ENCODE data around the gene TMEM203.

Gene TMEM203

DNA sequence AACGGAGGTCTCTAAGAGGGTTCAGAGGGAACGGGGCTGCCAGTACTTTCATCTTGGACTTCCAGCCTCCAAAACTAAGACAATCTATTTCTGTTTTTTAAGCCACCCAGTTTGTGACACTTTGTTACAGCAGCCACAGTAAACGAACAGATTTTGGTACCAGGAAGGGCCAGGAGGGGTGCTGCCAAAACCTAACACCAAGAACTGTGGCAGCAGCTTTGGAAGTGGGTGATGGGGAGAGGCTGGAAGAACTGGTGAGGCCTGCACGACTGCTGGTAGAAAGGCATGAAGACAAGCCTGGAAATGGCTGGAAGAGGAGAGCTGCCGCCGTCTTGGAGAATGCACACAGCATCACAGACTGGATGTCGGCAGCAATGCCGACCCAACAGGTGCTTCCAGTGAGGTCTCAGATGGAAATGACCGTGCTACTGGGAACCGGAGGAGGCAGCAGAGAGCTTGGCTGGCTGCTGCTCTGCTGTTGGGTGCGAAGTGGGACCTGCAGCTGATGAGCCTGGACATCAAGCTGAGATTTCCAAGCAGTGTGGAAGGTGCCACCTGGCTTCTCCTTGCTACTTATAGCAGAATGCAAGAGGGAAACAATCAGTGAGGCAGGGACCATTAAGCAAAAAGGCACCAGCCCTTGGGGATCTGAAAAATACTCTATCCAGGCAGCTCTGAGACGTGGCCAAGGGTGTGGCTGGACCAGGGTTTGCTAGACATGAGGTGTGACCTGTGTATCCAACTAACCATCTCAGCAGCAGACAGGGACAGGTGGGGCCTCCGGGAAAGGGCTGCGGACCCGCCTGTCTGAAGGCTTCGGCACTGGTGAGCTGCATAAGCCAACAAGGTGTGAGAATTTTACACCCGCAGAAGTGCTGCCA, 28.9 kb downstream of the TMEM203 start:
- no peak overlapping the region for H3K4me3 ChIP-seq (ENCODE audit: low read length)
- H3K36me3 ChIP-seq (ENCODE audit: control insufficient read depth, insufficient read depth, low read length, severe bottlenecking) = peaks cover 33% of the 10 kb centered on the region
- no peaks in the 10 kb centered on the region for H3K9me3 ChIP-seq (ENCODE audit: control insufficient read depth, low read length)
- peaks cover 18% of the 10 kb centered on the region for H3K27me3 ChIP-seq (replicated peaks; ENCODE audit: control insufficient read depth, insufficient read depth, low read length)
- H3K9ac ChIP-seq (ENCODE audit: low read length) = no peak overlapping the region
- H3K4me1 ChIP-seq (ENCODE audit: control insufficient read depth, insufficient read depth, low read length) = peaks cover 6% of the 10 kb centered on the region
- peak; percentile 21 for DNase-seq (ENCODE audit: low read depth)

DNA sequence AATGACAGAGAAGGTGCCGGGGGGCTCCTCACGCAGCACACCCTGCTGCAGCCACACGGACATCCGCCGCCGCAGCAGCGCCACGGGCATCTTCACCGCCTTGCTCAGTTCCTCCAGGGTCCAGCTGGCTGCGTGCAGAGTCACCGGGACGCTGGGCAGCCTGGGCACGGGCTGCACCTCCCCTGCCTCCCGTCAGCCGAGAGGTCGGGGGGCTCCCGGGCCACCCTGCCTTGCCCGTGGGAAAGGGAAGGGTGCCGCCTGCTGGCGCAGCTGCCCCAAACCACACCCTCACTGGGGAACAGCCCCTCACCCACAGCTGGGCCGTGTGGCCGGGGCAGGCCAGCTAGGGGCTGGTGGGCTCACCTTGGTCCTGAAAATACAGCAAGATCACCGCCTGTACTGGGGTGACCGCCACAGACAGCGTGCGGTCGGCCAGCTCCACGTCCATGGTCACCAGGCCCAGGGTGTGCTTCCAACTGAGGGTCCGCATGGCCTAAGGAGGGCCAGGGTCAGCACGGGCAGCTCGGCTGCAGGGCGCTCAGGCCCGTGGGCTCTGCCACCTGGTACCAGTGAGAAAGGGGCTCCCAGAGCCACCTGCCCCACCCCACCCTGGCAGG, 30.0 kb downstream of the TMEM203 start:
- Histone ChIP-seq H3K4me1 (ENCODE audit: control insufficient read depth, insufficient read depth, low read length) (peaks cover 6% of the 10 kb centered on the region), H3K9ac (ENCODE audit: low read length) (no peak overlapping the region), H3K9me3 (ENCODE audit: control insufficient read depth, low read length) (no peaks in the 10 kb centered on the region), H3K4me3 (ENCODE audit: low read length) (no peak overlapping the region), H3K36me3 (ENCODE audit: control insufficient read depth, insufficient read depth, low read length, severe bottlenecking) (peaks cover 22% of the 10 kb centered on the region), H3K27me3 (replicated peaks; ENCODE audit: control insufficient read depth, insufficient read depth, low read length) (peaks cover 26% of the 10 kb centered on the region)
- DNase-seq (ENCODE audit: low read depth) = no peak

DNA sequence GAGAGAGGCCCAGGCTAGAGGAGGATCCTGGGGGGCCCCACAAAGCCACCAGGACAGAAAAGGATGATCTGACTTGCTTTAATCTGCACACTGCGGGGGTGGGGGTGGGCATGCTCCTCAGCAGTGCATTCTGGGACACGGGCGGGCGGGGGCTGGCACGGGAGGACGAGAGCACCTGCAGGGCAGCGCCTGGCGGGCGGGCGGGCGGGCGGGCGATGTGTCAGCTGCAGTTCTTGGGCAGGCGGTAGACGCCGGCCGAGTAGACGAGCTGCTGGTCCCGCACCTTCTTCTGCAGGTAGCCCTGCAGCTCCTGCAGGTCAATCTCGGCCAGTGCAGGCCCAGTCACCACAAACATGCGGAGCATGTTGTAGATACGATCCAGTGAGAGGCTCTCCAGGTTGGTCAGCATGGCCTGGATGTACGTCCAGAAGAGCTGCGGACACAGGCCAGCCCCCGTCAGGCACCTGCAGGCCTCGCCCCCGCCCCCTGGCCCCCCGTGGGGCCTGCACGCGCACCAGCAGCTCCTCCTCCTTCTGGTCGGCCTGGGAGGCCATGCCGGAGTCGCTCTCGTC, 30.6 kb downstream of the TMEM203 start:
- no peak overlapping the region for H3K4me3 ChIP-seq (ENCODE audit: low read length)
- H3K9me3 ChIP-seq (ENCODE audit: control insufficient read depth, low read length) = no peaks in the 10 kb centered on the region
- peaks cover 29% of the 10 kb centered on the region for H3K27me3 ChIP-seq (replicated peaks; ENCODE audit: control insufficient read depth, insufficient read depth, low read length)
- H3K4me1 ChIP-seq (ENCODE audit: control insufficient read depth, insufficient read depth, low read length) = peaks cover 6% of the 10 kb centered on the region
- H3K9ac ChIP-seq (ENCODE audit: low read length) = no peak overlapping the region
- DNase-seq (ENCODE audit: low read depth) = no peak
- peaks cover 16% of the 10 kb centered on the region for H3K36me3 ChIP-seq (ENCODE audit: control insufficient read depth, insufficient read depth, low read length, severe bottlenecking)

- peaks cover 29% of the 10 kb centered on the region for H3K27me3 ChIP-seq (replicated peaks; ENCODE audit: control insufficient read depth, insufficient read depth, low read length)
- H3K9me3 ChIP-seq (ENCODE audit: control insufficient read depth, low read length) = no peaks in the 10 kb centered on the region
- DNase-seq (ENCODE audit: low read depth) = no peak
- H3K9ac ChIP-seq (ENCODE audit: low read length) = no peak overlapping the region
- no peak overlapping the region for H3K4me3 ChIP-seq (ENCODE audit: low read length)
- peaks cover 9% of the 10 kb centered on the region for H3K36me3 ChIP-seq (ENCODE audit: control insufficient read depth, insufficient read depth, low read length, severe bottlenecking)
- H3K4me1 ChIP-seq (ENCODE audit: control insufficient read depth, insufficient read depth, low read length) = peaks cover 8% of the 10 kb centered on the region
Observed at GRCh38 chr9:137173796-137174664, 31.4 kb downstream of the TMEM203 start.

DNA sequence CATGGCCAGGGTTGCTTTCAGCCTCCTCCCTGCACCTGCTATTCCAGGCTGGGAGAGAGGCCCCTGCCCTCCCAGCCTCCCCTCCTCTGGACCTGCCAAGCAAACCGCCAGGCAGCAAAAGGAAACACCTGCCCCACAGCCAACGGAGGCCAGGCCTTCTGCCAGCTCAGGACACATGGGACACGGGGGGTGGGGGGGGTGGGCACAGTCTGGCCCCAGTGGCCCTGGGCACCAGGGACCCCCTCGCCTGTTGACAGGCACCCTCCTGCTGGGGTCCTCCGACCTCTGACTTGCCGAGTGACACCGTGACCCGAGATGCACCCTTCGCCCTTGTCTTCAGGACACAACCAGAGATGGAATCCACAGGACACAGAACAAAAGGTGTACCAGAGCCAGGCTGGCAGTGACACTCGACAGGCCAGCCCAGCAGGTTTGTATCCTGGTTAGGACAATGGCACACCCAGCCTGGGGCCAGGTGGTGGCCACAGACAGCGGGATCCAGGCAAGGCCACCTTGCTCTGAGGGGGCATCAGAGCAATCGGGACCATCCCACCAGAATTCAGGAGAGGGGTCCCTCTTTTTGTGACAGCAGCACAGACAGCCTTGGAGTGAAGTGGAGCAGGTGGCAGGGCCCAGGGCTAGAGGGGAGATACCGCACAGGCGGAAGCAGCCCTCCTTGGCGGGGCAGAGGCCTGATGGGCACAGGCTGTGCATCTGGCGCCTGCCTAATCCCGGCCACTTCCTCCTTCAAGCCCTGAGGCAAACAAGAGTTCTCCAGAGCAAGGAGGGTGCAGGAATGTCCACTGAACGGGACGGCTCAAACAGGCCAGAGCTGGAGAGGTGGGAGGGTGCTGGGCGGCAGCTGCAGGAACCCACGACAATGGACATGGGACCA, 32.3 kb downstream of the TMEM203 start:
- DNase-seq (ENCODE audit: low read depth) = no peak

GRCh38 chr9:137171149-137171900, 34.1 kb downstream of the TMEM203 start:
- H3K9ac ChIP-seq (ENCODE audit: low read length) = no peak overlapping the region
- no peaks in the 10 kb centered on the region for H3K36me3 ChIP-seq (ENCODE audit: control insufficient read depth, insufficient read depth, low read length, severe bottlenecking)
- peaks cover 3% of the 10 kb centered on the region for H3K4me1 ChIP-seq (ENCODE audit: control insufficient read depth, insufficient read depth, low read length)
- no peak overlapping the region for H3K4me3 ChIP-seq (ENCODE audit: low read length)
- H3K27me3 ChIP-seq (replicated peaks; ENCODE audit: control insufficient read depth, insufficient read depth, low read length) = peaks cover 36% of the 10 kb centered on the region
- no peaks in the 10 kb centered on the region for H3K9me3 ChIP-seq (ENCODE audit: control insufficient read depth, low read length)
- DNase-seq (ENCODE audit: low read depth) = no peak

More for the DNA sequence above, 32.3 kb downstream of the TMEM203 start:
- H3K4me1 ChIP-seq (ENCODE audit: control insufficient read depth, insufficient read depth, low read length) = peaks cover 4% of the 10 kb centered on the region
- peaks cover 29% of the 10 kb centered on the region for H3K27me3 ChIP-seq (replicated peaks; ENCODE audit: control insufficient read depth, insufficient read depth, low read length)
- H3K36me3 ChIP-seq (ENCODE audit: control insufficient read depth, insufficient read depth, low read length, severe bottlenecking) = peaks cover 9% of the 10 kb centered on the region
- no peak overlapping the region for H3K4me3 ChIP-seq (ENCODE audit: low read length)
- no peak overlapping the region for H3K9ac ChIP-seq (ENCODE audit: low read length)
- no peaks in the 10 kb centered on the region for H3K9me3 ChIP-seq (ENCODE audit: control insufficient read depth, low read length)

- Histone ChIP-seq H3K9me3 (ENCODE audit: control insufficient read depth, low read length) (no peaks in the 10 kb centered on the region), H3K9ac (ENCODE audit: low read length) (no peak overlapping the region), H3K27me3 (replicated peaks; ENCODE audit: control insufficient read depth, insufficient read depth, low read length) (peaks cover 42% of the 10 kb centered on the region), H3K36me3 (ENCODE audit: control insufficient read depth, insufficient read depth, low read length, severe bottlenecking) (no peaks in the 10 kb centered on the region), H3K4me1 (ENCODE audit: control insufficient read depth, insufficient read depth, low read length) (peaks cover 3% of the 10 kb centered on the region), H3K4me3 (ENCODE audit: low read length) (no peak overlapping the region)
- no peak for DNase-seq (ENCODE audit: low read depth)
Observed at GRCh38 chr9:137170486-137171148, 34.8 kb downstream of the TMEM203 start.

- peaks cover 46% of the 10 kb centered on the region for H3K27me3 ChIP-seq (replicated peaks; ENCODE audit: control insufficient read depth, insufficient read depth, low read length)
- peak within 1 kb of the TSS; percentile 27 for H3K4me3 ChIP-seq (ENCODE audit: low read length)
Observed at GRCh38 chr9:137169896-137170358, 35.5 kb downstream of the TMEM203 start, which contains the start of gene LRRC26. Gene LRRC26 (minus strand): TSS chr9:137170051. CDS start chr9:137169943, 108 bp downstream.

More at GRCh38 chr9:137169896-137170358, 35.5 kb downstream of the TMEM203 start, which contains the start of gene LRRC26:
- Histone ChIP-seq H3K9ac (ENCODE audit: low read length) (no peak within 1 kb of the TSS), H3K9me3 (ENCODE audit: control insufficient read depth, low read length) (no peaks in the 10 kb centered on the region), H3K36me3 (ENCODE audit: control insufficient read depth, insufficient read depth, low read length, severe bottlenecking) (no peaks in the 10 kb centered on the region), H3K4me1 (ENCODE audit: control insufficient read depth, insufficient read depth, low read length) (peaks cover 3% of the 10 kb centered on the region)
- DNase-seq (ENCODE audit: low read depth) = no peak

All from adipocyte (in vitro differentiated cells).